ENCODE results near the gene KRTAP2-4.
"Not testable (repeated sequence)": the region's sequence is repeated elsewhere in the genome, so short reads cannot be mapped to it uniquely, and the experiment has no call there.

KRTAP2-4 gene

GRCh38 chr17:41083427-41083826 lies 17.7 kb upstream of the KRTAP2-4 start:
- H3K27me3 ChIP-seq (ENCODE audit: insufficient read depth, low read depth, severe bottlenecking): peaks cover 25% of the 10 kb centered on the region
- not testable (repeated sequence) for H3K9me3 ChIP-seq (ENCODE audit: severe bottlenecking); H3K27ac ChIP-seq; H3K4me3 ChIP-seq (ENCODE audit: low read depth, low read length); DNase-seq; H3K36me3 ChIP-seq

- no peaks in the 10 kb centered on the region for H3K36me3 ChIP-seq
- peaks cover 25% of the 10 kb centered on the region for H3K27me3 ChIP-seq (ENCODE audit: insufficient read depth, low read depth, severe bottlenecking)
- no peak for DNase-seq
- H3K4me3 ChIP-seq (ENCODE audit: low read depth, low read length): no peak overlapping the region
- no peaks in the 10 kb centered on the region for H3K9me3 ChIP-seq (ENCODE audit: severe bottlenecking)
- TF ChIP-seq CTCF (IDR thresholded peaks at IDR 0.05; ENCODE audit: low read depth, low read length): no peak
- no peak overlapping the region for H3K27ac ChIP-seq
These were observed 16.9 kb upstream of the KRTAP2-4 start for GRCh38 chr17:41082626-41083025.

GRCh38 chr17:41076788-41077187 lies 11.1 kb upstream of the KRTAP2-4 start:
- no peak for TF ChIP-seq CTCF (IDR thresholded peaks at IDR 0.05; ENCODE audit: low read depth, low read length)
- no peak overlapping the region for H3K27ac ChIP-seq
- H3K27me3 ChIP-seq (ENCODE audit: insufficient read depth, low read depth, severe bottlenecking): peaks cover 25% of the 10 kb centered on the region
- no peaks in the 10 kb centered on the region for H3K36me3 ChIP-seq
- H3K4me3 ChIP-seq (ENCODE audit: low read depth, low read length): no peak overlapping the region
- DNase-seq: no peak
- peaks cover 2% of the 10 kb centered on the region for H3K9me3 ChIP-seq (ENCODE audit: severe bottlenecking)

- Histone ChIP-seq H3K4me3 (ENCODE audit: low read depth, low read length) (no peak overlapping the region), H3K27me3 (ENCODE audit: insufficient read depth, low read depth, severe bottlenecking) (peaks cover 9% of the 10 kb centered on the region), H3K27ac (no peak overlapping the region), H3K9me3 (ENCODE audit: severe bottlenecking) (peaks cover 2% of the 10 kb centered on the region), H3K36me3 (no peaks in the 10 kb centered on the region)
- DNase-seq: no peak
- TF ChIP-seq CTCF (IDR thresholded peaks at IDR 0.05; ENCODE audit: low read depth, low read length): no peak
These were observed 8.0 kb upstream of the KRTAP2-4 start for GRCh38 chr17:41073676-41074075.

GRCh38 chr17:41071606-41072360 lies 6.1 kb upstream of the KRTAP2-4 start:
- DNase-seq: no peak
- H3K9me3 ChIP-seq (ENCODE audit: severe bottlenecking): peaks cover 2% of the 10 kb centered on the region
- H3K27me3 ChIP-seq (ENCODE audit: insufficient read depth, low read depth, severe bottlenecking): peaks cover 7% of the 10 kb centered on the region
- TF ChIP-seq CTCF (IDR thresholded peaks at IDR 0.05; ENCODE audit: low read depth, low read length): no peak
- H3K36me3 ChIP-seq: no peaks in the 10 kb centered on the region
- H3K4me3 ChIP-seq (ENCODE audit: low read depth, low read length): no peak overlapping the region
- no peak overlapping the region for H3K27ac ChIP-seq

- Histone ChIP-seq H3K4me3 (ENCODE audit: low read depth, low read length) (no peak overlapping the region), H3K36me3 (no peaks in the 10 kb centered on the region), H3K27ac (no peak overlapping the region), H3K9me3 (ENCODE audit: severe bottlenecking) (no peaks in the 10 kb centered on the region), H3K27me3 (ENCODE audit: insufficient read depth, low read depth, severe bottlenecking) (no peaks in the 10 kb centered on the region)
- no peak for TF ChIP-seq CTCF (IDR thresholded peaks at IDR 0.05; ENCODE audit: low read depth, low read length)
- no peak for DNase-seq
These were observed 3.4 kb upstream of the KRTAP2-4 start for GRCh38 chr17:41069031-41069430.

Measured in WERI-Rb-1 (cell line).